GM21717 (cell line): Measurements from ENCODE around the gene COL5A1.

Experiments used
- ATAC-seq: cut with Tn5 transposase; IDR thresholded peaks from one replicate; pipeline ENCODE4 v1.9.1; 2021; ENCODE audit warnings: mild to moderate bottlenecking, moderate library complexity; ENCODE audit not compliant: unreplicated experiment

The COL5A1 gene

DNA sequence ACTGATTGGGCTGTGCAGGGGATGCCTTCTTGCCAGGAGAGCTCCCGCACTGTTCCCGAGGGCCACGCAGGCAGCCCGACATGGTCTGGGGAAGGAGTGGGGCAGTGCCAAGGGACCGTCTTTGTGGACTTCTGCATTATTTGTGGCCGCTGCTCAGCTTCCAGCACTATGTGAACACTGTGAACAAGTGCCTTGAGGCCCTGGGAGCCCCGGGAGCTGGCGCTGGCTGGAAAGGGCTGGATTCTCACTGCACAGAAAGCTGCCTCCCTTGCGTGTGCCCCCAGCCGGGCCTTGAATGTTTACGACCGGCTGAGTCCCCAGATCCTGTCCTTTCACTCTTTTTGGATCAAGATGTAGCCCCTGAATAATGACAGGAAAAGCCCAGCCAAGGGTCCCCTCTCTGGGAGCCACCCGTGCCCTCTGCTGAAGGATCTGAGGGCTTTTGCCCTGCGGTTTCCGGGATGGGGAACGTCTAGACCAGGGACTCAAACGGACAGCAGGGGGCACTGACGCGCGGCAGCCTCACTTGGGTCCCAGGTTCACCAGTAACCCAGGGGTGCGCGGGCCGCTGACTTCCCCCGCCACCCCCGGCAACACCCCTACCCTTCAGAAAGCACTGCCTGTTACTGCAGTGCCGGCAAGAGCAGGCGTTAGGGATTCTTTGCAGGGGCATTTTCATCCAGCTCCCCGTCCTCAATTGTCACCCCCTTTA lies 140.1 kb downstream of the COL5A1 start:
- no peak for ATAC-seq

DNA sequence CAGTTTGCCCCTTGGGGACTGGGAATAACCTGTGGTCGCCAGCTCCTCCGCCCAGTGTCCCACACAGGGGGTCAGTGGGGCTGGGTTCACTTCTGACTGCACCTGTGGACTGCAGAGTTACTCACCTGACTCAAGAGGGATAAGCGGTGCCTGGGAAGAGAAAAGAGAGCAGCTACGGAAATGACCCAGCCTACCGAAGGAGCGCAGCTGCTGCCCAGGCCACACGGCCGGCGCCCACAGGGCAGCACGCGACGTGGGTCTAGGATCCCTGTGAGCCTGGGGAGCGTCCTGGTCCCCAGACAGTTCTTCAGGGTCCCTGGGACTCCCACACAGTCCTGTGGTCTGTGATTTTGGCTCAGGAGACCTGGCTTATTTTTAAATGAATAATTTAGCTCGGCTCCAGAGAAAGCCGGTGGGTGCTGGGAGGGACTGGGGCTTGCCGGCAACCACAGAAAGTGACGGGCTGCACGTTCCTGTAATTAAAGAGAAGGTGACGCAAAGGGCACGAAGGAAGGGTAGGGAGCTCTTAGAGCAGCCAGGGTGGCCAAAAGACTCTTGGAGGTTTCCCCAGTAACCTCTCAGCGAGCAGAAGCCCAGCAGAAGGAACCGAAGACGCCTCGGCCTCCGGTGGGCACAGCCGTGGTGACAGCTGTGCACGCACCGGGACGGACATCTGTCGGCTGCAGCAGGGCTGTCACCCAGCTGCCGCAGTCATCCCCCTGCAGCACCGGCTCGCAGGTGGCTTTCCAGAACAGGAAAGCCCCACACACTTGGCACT lies 141.5 kb downstream of the COL5A1 start:
- ATAC-seq, result no peak

DNA sequence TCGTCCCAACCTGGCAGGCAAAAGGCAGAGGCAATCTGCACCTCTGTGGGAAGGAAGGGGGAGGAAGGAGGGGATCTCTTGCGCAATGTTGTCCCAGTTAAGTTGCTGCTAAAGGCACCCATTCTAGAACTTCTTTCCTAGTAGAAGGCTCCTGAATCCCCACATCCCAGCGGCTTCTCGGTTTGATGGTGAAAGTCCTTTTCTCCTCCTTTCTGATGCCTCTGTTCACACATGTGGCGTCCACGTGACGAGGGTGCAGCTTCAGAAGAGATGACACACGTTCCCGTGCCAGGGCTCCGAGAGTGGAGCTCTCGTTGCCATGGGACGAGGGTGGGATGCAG lies 142.1 kb downstream of the COL5A1 start:
- no peak for ATAC-seq

DNA sequence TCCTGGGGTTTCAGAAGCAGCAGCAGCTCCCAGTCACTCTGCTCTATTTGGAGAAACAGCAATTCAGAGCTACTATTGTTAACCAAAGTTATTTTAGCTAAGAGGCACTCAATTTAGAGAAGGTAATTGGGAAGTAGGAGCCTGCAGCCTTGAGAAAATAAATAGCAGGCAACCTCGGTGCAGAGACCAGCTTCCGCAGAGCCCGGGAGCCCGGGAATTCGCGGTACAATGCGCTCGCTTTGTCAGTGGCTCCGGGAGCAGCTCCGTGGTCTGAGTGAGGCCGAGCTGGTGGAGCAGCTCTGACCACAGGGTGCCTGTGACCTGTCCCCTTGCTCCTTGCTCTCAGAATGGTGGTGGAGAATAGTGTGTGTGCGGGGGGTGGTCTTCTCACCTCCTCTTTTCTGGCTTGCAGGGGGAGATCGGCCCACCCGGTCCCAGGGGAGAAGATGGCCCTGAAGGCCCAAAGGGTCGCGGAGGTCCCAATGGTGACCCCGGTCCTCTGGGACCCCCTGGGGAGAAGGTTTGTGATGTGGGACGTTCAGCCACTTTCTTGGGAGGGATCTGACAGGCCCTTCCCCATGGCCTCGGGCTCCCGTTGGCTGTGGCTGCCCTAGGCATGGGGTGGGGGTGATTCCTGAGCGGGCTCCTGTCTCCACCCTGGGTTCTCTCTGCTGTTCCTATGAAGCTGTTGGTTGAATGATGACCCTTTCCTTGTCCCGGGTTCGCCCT lies 143.1 kb downstream of the COL5A1 start:
- ATAC-seq, result no peak

DNA sequence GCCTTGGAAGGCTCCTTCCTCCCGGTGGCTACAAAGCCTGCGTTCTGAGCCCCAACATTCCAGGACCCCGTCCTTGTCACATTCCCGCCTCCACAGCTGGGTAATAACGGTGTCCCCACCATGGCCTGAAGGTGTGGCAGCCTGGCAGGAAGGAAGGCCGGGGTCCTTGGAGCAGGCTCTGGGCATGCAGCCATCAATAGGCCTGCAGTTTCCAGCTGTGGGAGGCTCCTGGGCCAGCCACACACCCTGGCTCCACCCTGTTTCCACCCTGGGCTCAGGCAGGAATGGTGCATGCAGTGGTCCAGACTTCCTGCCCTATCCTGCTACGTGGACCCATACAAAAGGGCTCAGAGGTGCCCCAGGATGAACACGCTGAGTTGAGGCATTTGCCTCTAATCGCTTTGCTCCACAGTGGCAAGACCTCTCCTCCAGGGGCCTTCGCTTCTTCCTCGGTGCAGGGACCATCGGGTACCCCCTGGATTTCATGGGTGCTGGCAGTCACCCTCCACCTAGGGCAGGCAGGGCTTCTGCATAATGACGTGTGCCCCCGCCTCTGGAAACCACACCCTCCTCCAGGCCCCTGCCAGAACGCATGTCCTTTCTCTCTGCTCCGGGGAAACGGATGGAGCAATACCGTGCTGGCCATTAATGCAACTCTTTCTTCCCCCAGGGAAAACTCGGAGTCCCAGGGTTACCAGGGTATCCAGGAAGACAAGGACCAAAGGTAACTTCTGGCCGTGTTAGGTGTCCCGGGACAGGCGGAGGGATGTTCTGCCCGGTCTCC lies 143.9 kb downstream of the COL5A1 start:
- no peak for ATAC-seq

DNA sequence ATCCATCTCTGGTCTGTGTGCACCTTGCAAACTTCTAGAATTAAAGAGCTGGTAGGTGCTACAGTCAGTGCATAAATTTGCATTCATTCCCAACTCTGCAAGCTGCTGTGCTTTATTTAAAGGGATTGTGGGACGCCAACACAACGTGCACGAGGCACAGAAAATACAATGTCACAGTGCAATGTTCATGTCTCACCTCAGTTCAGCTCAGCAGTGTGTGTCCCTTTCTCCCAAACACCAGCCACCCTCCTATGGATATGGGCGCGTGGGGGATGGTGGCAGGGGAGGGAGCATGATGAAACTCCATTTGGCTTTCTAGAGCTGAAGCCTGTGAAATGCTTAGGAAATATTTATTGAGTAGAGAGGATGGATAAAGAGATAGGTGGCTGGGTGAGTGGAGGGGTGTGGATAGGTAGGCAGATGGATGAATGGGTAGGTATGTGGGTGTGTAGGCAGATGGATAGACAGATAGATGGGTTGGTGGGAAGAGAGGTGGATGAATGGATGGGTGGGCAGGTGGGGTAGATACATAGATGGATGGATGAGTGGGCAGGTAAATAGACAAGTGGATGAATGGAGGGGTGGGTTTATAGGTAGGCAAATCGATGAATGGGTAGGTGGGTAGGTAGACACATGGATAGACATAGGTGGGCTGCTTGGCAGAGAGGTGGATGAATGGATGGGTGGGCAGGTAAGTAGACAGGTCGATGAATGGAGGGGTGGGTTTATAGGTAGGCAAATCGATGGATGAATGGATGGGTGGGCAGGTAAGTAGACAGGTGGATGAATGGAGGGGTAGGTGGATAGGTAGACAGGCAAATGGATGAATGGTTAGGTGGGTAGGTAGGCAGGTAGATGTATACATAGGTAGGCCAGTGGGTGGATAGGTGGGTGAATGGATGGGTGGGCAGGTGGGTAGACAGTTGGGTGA lies 146.3 kb downstream of the COL5A1 start:
- no peak for ATAC-seq

DNA sequence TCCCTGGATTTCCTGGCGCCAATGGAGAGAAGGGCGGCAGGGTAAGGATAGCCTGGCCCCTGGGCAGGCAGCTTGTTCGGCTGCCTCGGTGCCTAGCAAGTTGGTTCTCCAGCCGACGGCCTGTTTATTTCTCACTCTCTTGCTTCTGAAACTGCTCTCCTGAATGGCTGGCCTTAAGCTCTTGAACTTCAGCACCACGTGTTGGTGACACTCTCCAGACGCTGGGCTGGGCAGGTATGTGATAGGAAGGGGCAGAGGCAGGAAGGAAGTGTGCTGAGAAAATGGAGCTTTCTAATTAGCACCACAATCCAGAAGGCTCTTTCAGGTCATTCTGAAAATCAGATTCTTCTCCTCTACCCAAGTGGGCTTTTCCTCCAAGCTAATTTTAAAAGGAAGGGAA lies 147.6 kb downstream of the COL5A1 start:
- no peak for ATAC-seq

DNA sequence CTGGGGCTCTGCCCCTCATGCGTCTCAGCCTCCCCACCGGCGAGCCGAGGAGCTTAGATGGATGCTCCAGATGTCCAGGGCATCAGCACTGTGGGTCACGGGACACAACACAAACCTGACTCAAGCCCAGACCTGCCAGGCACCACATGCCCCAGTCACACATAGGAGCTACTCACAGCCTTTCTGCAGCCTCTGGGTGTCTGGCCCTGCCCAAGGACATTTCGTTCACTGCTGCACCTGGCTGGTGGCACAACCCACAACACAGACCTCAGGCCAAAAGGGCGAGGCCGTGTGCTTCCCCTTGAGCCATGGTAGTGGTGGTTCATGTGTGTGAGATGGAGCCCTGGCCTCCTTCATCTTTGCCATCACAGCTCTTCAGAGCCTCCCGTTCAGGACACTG lies 149.4 kb downstream of the COL5A1 start:
- ATAC-seq, result no peak

DNA sequence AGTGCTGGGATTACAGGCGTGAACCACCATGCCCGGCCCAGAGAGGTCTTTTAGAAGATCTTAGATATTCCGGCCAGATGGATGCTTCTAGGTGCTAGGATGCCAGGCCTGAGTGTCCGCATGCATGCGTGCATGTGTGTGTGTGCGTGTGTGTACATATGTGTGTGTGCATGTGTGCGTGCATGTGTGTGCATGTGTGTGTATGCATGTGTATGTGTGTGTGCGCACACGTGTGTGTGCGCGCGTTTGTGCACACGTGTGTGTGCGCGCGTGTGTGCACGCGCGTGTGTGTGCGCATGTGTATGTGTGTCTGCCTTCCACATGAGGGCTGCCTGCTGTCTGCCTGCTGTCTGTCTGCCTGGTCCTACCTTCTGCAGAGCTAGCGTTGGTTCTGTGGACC lies 151.0 kb downstream of the COL5A1 start:
- no peak for ATAC-seq

DNA sequence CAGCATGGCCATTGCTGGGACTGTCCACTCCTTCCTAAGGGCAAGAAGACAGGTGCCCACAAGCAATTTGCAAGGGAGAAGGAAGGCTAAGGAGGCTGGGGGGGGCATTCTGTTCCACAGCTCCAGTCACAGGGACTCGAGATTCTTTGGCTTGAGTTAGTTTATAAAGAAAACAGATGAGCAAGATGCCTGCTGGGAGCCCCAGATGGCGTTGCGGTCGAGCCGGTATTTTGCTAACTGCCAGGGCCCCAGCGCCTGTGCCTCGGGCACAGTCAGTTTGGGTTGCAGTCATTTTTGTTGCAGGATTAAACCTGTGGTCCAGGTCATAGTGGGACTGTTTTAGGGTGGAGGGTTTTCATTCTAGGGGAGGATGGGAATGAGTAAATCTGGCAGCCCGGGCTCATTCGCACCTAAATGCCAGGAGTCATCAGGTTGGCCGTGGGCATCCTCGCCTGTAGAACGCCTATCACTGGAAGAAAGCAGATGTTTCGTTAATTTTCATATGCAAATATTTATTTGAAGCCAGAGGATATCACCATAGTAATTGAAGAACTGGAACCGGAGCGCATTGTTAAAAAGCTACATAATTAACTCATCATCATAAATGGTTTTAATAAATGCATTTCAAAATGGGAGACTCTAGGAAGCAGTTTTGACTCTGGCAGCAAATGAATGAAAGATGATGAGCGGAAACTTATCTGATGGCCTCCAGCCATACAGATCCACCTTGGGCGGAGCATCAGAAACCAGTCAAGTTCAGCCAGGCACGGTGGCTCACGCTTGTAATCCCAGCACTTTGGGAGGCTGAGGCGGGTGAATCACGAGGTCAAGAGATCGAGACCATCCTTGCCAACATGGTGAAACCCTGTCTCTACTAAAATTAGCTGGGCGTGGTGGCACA lies 151.9 kb downstream of the COL5A1 start:
- no peak for ATAC-seq

DNA sequence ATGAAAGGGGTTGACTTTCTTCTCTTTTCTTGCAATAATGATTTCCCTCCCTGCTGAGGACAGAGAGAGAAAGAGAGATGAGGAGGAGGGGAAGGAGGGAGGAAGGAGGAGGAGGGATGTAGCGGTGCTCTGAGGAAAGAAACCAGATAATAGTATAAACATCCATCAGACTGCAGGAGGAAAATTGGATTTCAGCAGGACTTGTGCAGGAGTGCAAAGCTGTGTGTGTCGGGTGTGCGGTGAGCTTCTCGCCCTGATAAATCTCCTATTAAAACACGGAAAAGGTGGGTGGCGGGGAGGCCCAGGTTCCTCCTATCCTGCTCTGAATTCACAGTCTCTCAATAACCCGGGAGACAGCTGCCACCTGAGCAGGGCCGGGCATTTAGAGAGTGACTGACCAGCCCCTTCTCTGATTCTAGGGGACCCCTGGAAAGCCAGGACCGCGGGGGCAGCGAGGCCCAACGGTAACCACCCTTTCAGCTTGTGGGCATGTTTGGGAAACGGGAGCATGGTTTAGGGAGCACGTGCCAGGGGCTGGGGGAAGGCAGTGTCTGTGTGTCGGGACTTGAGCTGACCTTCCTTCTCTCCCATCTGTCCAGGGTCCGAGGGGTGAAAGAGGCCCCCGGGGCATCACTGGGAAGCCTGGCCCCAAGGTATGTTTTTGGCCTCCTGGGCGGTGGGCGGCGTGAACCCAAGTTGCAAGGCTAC lies 153.2 kb downstream of the COL5A1 start:
- no peak for ATAC-seq

DNA sequence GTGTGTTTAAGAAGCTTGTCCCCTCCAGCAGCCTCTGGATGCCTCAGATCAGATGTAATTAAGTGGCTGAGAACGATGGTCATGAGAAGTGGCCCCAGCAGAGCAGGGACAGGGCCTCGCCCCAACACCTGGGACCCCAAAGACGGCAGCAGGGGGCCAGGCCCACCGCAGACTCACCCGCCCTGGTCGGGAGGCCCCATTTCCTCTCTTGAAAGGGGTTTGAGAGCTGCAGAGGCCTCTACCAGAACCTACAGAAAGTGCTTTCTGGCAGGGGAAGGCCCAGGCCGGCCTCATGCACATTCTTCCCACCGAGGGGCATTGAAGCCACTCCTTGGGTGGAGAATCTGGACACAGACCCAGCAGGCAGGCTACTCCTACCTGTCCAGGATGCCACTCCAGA lies 153.8 kb downstream of the COL5A1 start:
- no peak for ATAC-seq

DNA sequence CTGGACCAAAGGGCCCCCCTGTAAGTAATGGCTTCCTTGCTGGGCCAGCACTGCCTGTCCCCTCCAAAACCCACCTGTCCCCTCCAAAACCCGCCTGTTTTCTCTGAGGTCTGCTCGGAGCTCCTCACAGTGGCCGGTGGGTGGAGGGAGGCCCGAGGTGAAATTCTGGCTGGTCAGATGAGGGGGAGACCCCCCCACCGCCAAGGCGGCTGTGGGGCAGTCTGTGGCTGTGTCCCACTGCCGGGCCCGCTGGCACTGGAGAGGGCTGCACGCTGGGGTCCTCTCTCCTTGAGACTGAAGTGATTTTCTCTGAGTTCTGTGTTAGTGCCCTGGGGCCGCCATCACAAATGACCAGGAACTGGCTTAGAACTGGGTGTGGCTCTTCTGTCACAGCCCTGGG lies 155.3 kb downstream of the COL5A1 start:
- no peak for ATAC-seq

DNA sequence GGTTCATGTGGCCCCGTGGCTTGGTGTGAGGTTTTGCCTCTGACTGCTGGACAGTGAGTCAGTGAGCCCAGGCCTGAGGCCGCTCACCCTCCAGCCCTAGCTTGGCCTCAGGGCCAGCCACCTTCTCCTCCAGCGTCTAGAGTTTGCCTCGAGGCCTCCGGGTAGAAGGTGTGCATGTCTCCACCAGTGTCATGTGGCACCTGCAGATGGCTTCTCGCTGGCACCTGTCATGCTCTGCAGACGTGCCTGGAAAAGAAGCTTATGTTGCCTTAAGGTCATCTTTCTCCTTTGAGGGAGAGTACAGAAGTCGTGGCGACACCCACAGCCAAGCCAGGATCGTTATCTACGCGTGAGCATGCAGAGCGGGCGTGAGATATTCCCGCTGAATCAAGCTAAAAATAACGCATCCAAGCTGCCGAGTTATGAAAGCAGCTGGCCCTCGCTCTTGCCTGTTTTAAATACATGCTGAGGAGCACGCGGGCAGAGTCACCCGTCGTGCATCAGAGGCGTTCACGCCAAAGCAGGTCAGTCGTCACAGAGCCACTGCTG lies 159.3 kb downstream of the COL5A1 start:
- ATAC-seq, result no peak

DNA sequence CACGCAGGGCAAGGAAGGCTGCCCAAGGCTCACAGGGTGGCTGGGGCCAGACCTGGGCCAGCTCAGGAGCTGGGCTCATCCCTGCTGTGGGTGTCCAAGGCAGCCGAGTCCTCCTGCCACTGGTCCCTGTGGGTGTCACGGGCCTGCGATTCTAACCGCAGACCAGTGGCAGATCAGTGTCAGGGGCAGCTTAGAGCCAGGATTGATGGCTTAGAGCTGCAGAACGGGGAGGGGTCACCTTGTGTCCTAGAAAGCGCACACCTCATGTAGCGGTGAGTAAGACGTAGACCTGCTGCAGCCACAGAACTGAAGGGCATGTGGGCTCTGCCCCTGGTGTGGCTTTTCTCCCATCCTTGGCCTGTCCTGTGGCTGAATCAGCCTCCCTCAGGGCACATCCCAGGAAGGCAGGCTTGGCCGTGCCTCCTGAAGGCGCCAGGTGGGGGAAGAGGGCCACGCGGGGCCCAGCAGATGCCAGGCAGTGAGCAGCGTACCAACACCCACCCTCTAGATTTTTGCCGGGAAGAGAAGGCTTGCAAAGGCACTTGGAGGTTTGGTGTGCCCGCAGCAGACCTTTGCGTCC lies 160.7 kb downstream of the COL5A1 start:
- no peak for ATAC-seq

DNA sequence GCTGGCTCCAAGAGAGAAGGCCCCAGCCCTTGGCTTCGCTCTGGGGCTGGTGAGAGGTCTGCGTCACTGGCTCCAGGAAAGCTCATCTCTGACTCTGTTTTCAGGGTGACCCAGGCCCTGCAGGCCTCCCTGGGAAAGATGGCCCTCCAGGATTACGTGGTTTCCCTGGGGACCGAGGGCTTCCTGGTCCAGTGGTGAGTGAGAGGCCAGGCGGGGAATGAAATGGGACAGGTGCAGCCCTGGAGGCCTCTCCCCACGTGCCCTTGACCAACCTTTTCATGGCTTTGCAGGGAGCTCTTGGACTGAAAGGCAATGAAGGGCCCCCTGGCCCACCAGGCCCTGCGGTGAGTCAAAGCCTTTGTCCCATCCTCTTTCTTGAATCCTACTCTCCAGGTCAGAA lies 163.3 kb downstream of the COL5A1 start:
- ATAC-seq, result no peak

DNA sequence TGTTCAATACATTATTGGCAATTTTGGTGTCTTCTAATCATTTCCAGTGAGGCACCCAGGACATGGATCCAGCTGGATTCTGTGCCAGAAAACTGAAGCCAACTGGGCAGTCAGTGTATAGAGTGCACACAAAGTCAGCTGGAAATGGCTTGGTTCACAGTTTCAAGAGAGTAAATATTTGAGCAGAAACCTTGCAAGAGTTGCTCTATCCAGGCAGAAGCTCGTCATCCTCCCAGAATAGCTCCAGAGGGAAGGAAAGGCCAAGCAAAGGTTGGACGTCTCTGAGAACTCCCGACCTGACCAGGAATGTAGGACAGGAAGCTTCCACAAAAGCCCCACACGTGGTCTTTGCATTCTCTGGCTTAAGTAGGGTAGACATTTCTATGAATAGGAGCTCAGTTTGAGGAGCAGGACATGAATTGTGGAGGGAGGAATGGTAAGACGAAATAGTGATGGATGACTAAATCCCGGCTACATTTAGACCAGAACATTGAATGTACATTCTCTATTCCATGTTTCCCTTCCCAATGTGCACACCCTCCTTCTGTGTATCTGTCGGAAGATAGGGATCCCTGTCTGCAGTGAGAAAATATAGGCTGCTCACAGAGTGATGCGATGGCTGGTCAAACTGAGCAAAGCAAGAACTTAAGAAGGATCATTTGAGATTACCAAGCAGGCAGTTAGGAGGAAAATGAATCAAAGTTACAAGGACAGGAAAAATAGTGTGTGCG lies 166.3 kb downstream of the COL5A1 start:
- no peak for ATAC-seq
